ENCODE measurements around the gene SLC35F6. TPM values are rescaled to one million over a fixed set of nuclear protein-coding genes. Genes with fewer than 3 reads are reported as not detected.

Gene SLC35F6
- polyA plus RNA-seq, 1 donor from 2014 or later: 10.8 TPM

DNA sequence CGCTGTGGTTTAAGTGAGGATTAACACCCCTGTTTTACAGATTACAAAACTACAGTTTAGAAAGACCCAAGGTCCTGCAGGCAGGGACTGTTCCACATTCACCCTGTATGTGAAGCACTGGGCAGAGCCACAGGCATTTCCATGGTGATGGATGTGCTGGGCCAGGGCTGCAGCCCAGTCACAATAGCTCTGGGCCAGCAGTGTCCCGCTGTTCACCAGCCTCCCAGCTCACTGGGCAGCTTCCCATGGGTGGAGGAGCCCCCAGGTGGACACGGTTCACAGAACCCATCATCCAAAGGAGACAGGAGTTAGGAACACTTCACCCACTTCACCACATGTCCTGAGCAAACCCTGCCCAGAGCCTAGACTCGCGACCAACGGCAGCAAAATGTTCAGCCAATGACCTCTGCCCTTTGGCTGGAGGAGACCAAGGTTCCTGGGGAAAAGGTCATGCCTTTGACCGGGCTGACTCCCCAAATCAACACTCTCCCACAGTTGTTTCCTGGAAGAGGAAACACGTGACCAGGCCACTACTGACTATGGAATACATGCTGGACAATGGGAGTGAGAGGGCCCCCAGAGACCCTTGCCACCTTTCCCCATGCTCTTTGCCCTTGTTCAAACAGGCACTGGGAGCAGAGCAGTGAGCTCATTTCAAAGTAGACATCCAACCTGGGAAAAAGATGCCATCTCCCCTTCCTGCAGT, 28.0 kb upstream of the SLC35F6 start:
- Histone ChIP-seq H3K4me2 (ENCODE audit: low read length) (no peak overlapping the region), H3K27me3 (ENCODE audit: insufficient read depth, low read depth, low read length) (no peaks in the 10 kb centered on the region), H4K20me1 (ENCODE audit: insufficient read depth) (no peaks in the 10 kb centered on the region), H3K9me3 (ENCODE audit: low read length) (no peaks in the 10 kb centered on the region), H3K27ac (ENCODE audit: low read length) (no peak overlapping the region), H3K4me3 (ENCODE audit: low read length) (no peak overlapping the region), H3F3A (ENCODE audit: insufficient read depth, low read length, poor library complexity, severe bottlenecking) (no peaks in the 10 kb centered on the region), H3K79me2 (replicated peaks; ENCODE audit: insufficient read depth, low read length) (no peaks in the 10 kb centered on the region), H3K9ac (ENCODE audit: low read length) (no peak overlapping the region), H3K36me3 (ENCODE audit: insufficient read depth, low read length) (no peaks in the 10 kb centered on the region), H2AFZ (ENCODE audit: low read depth, low read length) (no peak overlapping the region), H3K9me2 (ENCODE audit: insufficient read depth, low read length) (no peaks in the 10 kb centered on the region)
- no peak for TF ChIP-seq REST (IDR thresholded peaks at IDR 0.05; ENCODE audit: borderline replicate concordance)
- TF ChIP-seq, protein P1, sequence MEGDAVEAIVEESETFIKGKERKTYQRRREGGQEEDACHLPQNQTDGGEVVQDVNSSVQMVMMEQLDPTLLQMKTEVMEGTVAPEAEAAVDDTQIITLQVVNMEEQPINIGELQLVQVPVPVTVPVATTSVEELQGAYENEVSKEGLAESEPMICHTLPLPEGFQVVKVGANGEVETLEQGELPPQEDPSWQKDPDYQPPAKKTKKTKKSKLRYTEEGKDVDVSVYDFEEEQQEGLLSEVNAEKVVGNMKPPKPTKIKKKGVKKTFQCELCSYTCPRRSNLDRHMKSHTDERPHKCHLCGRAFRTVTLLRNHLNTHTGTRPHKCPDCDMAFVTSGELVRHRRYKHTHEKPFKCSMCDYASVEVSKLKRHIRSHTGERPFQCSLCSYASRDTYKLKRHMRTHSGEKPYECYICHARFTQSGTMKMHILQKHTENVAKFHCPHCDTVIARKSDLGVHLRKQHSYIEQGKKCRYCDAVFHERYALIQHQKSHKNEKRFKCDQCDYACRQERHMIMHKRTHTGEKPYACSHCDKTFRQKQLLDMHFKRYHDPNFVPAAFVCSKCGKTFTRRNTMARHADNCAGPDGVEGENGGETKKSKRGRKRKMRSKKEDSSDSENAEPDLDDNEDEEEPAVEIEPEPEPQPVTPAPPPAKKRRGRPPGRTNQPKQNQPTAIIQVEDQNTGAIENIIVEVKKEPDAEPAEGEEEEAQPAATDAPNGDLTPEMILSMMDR (IDR thresholded peaks at IDR 0.05; ENCODE audit: poor library complexity, severe bottlenecking): no peak
- no peak for TF ChIP-seq MXI1 (conservative IDR thresholded peaks at IDR 0.05; ENCODE audit: poor library complexity, severe bottlenecking)
- no peak for TF ChIP-seq RAD21 (conservative IDR thresholded peaks at IDR 0.05)
- no peak for TF ChIP-seq EP300 (conservative IDR thresholded peaks at IDR 0.05; ENCODE audit: poor library complexity, severe bottlenecking)

- TF ChIP-seq, protein P1 (IDR thresholded peaks at IDR 0.05; ENCODE audit: poor library complexity, severe bottlenecking): no peak
- TF ChIP-seq EZH2 (IDR thresholded peaks at IDR 0.05; ENCODE audit: borderline replicate concordance, insufficient read depth, low read length, poor library complexity, severe bottlenecking): no peak
- no peak for TF ChIP-seq SMC3 (conservative IDR thresholded peaks at IDR 0.05; ENCODE audit: poor library complexity)
- TF ChIP-seq EP300 (conservative IDR thresholded peaks at IDR 0.05; ENCODE audit: poor library complexity, severe bottlenecking): no peak
- no peak for TF ChIP-seq POLR2AphosphoS5 (IDR thresholded peaks at IDR 0.05)
- TF ChIP-seq TAF1 (IDR thresholded peaks at IDR 0.05; ENCODE audit: low read depth): no peak
- no peak for TF ChIP-seq REST (IDR thresholded peaks at IDR 0.05; ENCODE audit: borderline replicate concordance)
- TF ChIP-seq MXI1 (conservative IDR thresholded peaks at IDR 0.05; ENCODE audit: poor library complexity, severe bottlenecking): no peak
- no peak for TF ChIP-seq RAD21 (conservative IDR thresholded peaks at IDR 0.05)
- H3K79me2 ChIP-seq (replicated peaks; ENCODE audit: insufficient read depth, low read length): no peaks in the 10 kb centered on the region
- H3K9me2 ChIP-seq (ENCODE audit: insufficient read depth, low read length): no peaks in the 10 kb centered on the region
- no peaks in the 10 kb centered on the region for H3K9me3 ChIP-seq (ENCODE audit: low read length)
- H2AFZ ChIP-seq (ENCODE audit: low read depth, low read length): no peak overlapping the region
- no peak overlapping the region for H3K9ac ChIP-seq (ENCODE audit: low read length)
- H3K27ac ChIP-seq (ENCODE audit: low read length): no peak overlapping the region
- no peaks in the 10 kb centered on the region for H4K20me1 ChIP-seq (ENCODE audit: insufficient read depth)
- H3K36me3 ChIP-seq (ENCODE audit: insufficient read depth, low read length): no peaks in the 10 kb centered on the region
- H3F3A ChIP-seq (ENCODE audit: insufficient read depth, low read length, poor library complexity, severe bottlenecking): no peaks in the 10 kb centered on the region
- H3K27me3 ChIP-seq (ENCODE audit: insufficient read depth, low read depth, low read length): no peaks in the 10 kb centered on the region
- H3K4me3 ChIP-seq (ENCODE audit: low read length): no peak overlapping the region
- H3K4me2 ChIP-seq (ENCODE audit: low read length): no peak overlapping the region
Measured at GRCh38 chr2:26737221-26737620, 26.9 kb upstream of the SLC35F6 start.
